ENCODE measurements around the gene RABEPK.

DNA sequence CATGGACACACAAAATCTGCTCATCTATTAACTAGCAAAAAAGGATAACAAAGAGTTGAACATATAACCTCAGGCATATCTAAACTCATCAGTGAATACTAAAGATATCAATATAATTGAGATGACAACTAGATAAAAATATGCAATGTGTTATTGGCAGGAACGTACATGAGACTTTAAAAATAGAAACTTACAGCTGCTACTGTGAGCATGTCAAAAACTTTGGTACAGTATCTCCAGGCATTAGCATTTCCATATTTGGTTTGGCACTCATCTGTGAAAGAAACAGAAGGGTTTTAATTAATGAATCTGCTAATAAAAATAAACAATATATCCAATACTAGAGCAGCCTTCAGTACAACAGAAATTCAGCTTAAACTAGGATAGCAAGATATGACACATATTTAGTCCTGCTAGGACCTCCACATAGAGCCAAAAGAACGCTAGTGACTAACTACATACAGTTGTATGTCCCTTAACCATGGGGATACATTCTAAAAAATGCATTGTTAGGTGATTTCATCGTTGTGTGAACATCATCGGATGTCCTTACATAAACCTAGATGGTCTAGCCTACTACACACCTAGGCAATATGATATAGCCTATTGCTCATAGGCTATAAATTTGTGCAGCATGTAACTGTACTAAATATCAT, 46.5 kb upstream of the RABEPK start:
- TF ChIP-seq, protein P1, sequence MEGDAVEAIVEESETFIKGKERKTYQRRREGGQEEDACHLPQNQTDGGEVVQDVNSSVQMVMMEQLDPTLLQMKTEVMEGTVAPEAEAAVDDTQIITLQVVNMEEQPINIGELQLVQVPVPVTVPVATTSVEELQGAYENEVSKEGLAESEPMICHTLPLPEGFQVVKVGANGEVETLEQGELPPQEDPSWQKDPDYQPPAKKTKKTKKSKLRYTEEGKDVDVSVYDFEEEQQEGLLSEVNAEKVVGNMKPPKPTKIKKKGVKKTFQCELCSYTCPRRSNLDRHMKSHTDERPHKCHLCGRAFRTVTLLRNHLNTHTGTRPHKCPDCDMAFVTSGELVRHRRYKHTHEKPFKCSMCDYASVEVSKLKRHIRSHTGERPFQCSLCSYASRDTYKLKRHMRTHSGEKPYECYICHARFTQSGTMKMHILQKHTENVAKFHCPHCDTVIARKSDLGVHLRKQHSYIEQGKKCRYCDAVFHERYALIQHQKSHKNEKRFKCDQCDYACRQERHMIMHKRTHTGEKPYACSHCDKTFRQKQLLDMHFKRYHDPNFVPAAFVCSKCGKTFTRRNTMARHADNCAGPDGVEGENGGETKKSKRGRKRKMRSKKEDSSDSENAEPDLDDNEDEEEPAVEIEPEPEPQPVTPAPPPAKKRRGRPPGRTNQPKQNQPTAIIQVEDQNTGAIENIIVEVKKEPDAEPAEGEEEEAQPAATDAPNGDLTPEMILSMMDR (conservative IDR thresholded peaks at IDR 0.05): no peak
- no peak for TF ChIP-seq EZH2 (IDR thresholded peaks at IDR 0.05; ENCODE audit: low read depth)

Data from PC-9 (cell line).